CD14-positive monocyte (primary cell): ENCODE results near the gene RBM12. TPM values are rescaled to one million over a fixed set of nuclear protein-coding genes. Genes with fewer than 3 reads are reported as not detected.

Experiments used
- DNase-seq, 3 donors: peaks; one replicate each; pipeline ENCODE4 v3.0.0-alpha.2; 2011 to 2022
- H2AFZ ChIP-seq: 2 replicates; pipeline ENCODE4 v1.6.0; 2012; ENCODE audit warnings: mild to moderate bottlenecking, low read depth, low read length, inconsistent platforms; ENCODE audit not compliant: insufficient read depth, poor library complexity, severe bottlenecking
- H3K27ac ChIP-seq, 2 donors: 1 replicate in 1 of 2; 2 replicates in 1 of 2; pipeline ENCODE4 v1.5.1; 2012 to 2013; ENCODE audit warnings: low read length in 2 of 2, control low read depth in 1 of 2, inconsistent platforms in 1 of 2, low read depth in 1 of 2, mild to moderate bottlenecking in 1 of 2
- H3K27me3 ChIP-seq, 2 donors: one replicate each; pipeline versions ENCODE4 v1.6.0 to v1.6.1; 2011 to 2013; ENCODE audit warnings: low read length in 2 of 2; ENCODE audit not compliant: control insufficient read depth in 2 of 2, insufficient read depth in 2 of 2
- H3K36me3 ChIP-seq, 2 donors: replicated peaks in 1 of 2; 1 replicate in 1 of 2; 2 replicates in 1 of 2; pipeline versions ENCODE4 v1.5.1 to v1.6.1; 2012 to 2013; ENCODE audit warnings: low read length in 2 of 2, control low read depth in 1 of 2, inconsistent platforms in 1 of 2, mild to moderate bottlenecking in 1 of 2; ENCODE audit not compliant: insufficient read depth in 2 of 2, control insufficient read depth in 1 of 2
- H3K4me1 ChIP-seq, 2 donors: 1 replicate in 1 of 2; 2 replicates in 1 of 2; pipeline versions ENCODE4 v1.5.1 to v1.6.1; 2012 to 2013; ENCODE audit warnings: low read length in 2 of 2, control low read depth in 1 of 2, inconsistent platforms in 1 of 2, mild to moderate bottlenecking in 1 of 2, moderate library complexity in 1 of 2; ENCODE audit not compliant: insufficient read depth in 2 of 2, control insufficient read depth in 1 of 2
- H3K4me2 ChIP-seq: replicated peaks from 2 replicates; pipeline ENCODE3; 2012; ENCODE audit warnings: low read length, moderate library complexity, mild to moderate bottlenecking; ENCODE audit not compliant: poor library complexity, severe bottlenecking; ENCODE audit errors: extremely low read depth
- H3K4me3 ChIP-seq, 3 experiments: fragments of 200-600 bp in 1 of 3; sonication (generic) in 1 of 3; replicated peaks in 1 of 3; 1 replicate in 2 of 3; 2 replicates in 1 of 3; pipeline ENCODE4 v1.5.1; 2011 to 2013; ENCODE audit warnings: low read length in 3 of 3, mild to moderate bottlenecking in 3 of 3, control low read depth in 2 of 3, low read depth in 2 of 3, inconsistent platforms in 1 of 3, moderate library complexity in 1 of 3
- H3K79me2 ChIP-seq: 2 replicates; pipeline ENCODE4 v1.6.0; 2012; ENCODE audit warnings: mild to moderate bottlenecking, control low read depth, inconsistent platforms, low read length, moderate library complexity; ENCODE audit not compliant: insufficient read depth
- H3K9ac ChIP-seq: 2 replicates; pipeline ENCODE4 v1.6.0; 2017; ENCODE audit warnings: low read length, mild to moderate bottlenecking; ENCODE audit not compliant: insufficient read depth, poor library complexity, severe bottlenecking
- H3K9me3 ChIP-seq, 2 donors: replicated peaks in 1 of 2; 1 replicate in 1 of 2; 2 replicates in 1 of 2; pipeline versions ENCODE4 v1.5.1 to v1.6.1; 2012 to 2013; ENCODE audit warnings: low read length in 2 of 2, control low read depth in 1 of 2; ENCODE audit not compliant: control insufficient read depth in 1 of 2, insufficient read depth in 1 of 2
- H4K20me1 ChIP-seq: 2 replicates; pipeline ENCODE4 v1.6.0; 2012; ENCODE audit warnings: mild to moderate bottlenecking, low read length, control low read depth, moderate library complexity; ENCODE audit not compliant: insufficient read depth
- H3K27ac Mint-ChIP-seq, 7 donors: one replicate each; pipeline ENCODE4 v1.8.0; 2020; ENCODE audit warnings: mild to moderate bottlenecking in 7 of 7, mixed read lengths in 7 of 7, moderate library complexity in 6 of 7, inconsistent platforms in 2 of 7
- H3K27me3 Mint-ChIP-seq, 3 donors: one replicate each; pipeline ENCODE4 v1.8.0; 2021 to 2022; ENCODE audit warnings: low read depth in 3 of 3, mild to moderate bottlenecking in 3 of 3, mixed read lengths in 3 of 3, moderate library complexity in 3 of 3, inconsistent platforms in 1 of 3
- H3K36me3 Mint-ChIP-seq, 2 donors: one replicate each; pipeline ENCODE4 v1.8.0; 2020; ENCODE audit warnings: mixed read lengths in 2 of 2, inconsistent platforms in 1 of 2, mild to moderate bottlenecking in 1 of 2
- H3K4me1 Mint-ChIP-seq: one replicate; pipeline ENCODE4 v1.8.0; 2020; ENCODE audit warnings: mild to moderate bottlenecking, mixed read lengths
- H3K4me3 Mint-ChIP-seq, 2 donors: one replicate each; pipeline ENCODE4 v1.8.0; 2020; ENCODE audit warnings: mild to moderate bottlenecking in 2 of 2, mixed read lengths in 2 of 2, moderate library complexity in 1 of 2
- H3K9me3 Mint-ChIP-seq, 7 donors: one replicate each; pipeline ENCODE4 v1.8.0; 2020 to 2022; ENCODE audit warnings: mixed read lengths in 7 of 7, mild to moderate bottlenecking in 6 of 7, moderate library complexity in 6 of 7, inconsistent platforms in 2 of 7
- WGBS: methylation state at CpG from one replicate; pipeline ENCODE4 v1.1.5; 2013; ENCODE audit warnings: missing lambda C conversion rate; ENCODE audit not compliant: insufficient coverage; 5-methylcytosine and 5-hydroxymethylcytosine counted together
- intact Hi-C, 2 donors: fragments of 100-400 bp; cut with micrococcal nuclease; formaldehyde crosslinking; loops; one replicate each; pipeline versions ENCODE4 v1.15.0 to v1.15.1; 2023
- polyA plus RNA-seq, 3 donors: library from polyadenylated mRNA; depleted of rRNA in 1 of 3; unstranded in 2 of 3; stranded (reverse) in 1 of 3; fragments of 300-500 nt in 2 of 3; fragments of >200 nt in 1 of 3; fragmentation: Illumina TruSeq in 2 of 3; gene quantifications; 1 replicate in 2 of 3; 2 replicates in 1 of 3; pipeline ENCODE4 v1.2.3, GENCODE V29; 2012 to 2021
- TF ChIP-seq, protein P1 (sequence below): fragments of 200-600 bp; IDR thresholded peaks from one replicate; pipeline ENCODE4 v1.8.0; 2022; ENCODE audit warnings: antibody characterized with exemption, mild to moderate bottlenecking

The RBM12 gene
- polyA plus RNA-seq, 3 donors: 21.5 to 32.8 (median 30.4) TPM

DNA sequence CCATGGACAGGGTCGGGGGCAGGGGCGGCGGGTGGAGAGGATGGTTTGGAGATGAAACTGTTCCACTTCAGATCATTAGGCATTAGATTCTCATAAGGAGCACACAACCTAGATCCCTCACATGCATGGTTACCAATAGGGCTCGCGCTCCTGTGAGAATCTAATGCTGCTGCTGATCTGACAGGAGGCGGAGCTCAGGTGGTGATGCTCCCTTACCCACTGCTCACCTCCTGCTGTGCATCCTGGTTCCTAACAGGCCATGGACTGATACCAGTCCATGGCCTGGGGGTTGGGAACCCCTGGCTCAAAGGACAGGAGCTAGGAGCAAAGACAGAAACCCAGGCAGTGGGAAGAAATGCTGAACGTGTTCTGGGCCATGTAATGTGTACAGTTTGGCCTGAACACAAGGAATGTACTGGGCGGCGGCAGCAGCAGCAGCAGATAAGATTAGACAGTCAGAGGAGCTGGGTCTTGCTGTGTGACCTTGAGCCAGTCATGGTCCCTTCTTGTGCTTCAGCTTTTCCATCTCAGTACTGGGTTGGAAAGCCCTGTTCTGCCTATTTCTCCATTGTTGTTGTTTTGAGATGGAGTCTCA lies 53.8 kb downstream of the RBM12 start:
- TF ChIP-seq, protein P1, sequence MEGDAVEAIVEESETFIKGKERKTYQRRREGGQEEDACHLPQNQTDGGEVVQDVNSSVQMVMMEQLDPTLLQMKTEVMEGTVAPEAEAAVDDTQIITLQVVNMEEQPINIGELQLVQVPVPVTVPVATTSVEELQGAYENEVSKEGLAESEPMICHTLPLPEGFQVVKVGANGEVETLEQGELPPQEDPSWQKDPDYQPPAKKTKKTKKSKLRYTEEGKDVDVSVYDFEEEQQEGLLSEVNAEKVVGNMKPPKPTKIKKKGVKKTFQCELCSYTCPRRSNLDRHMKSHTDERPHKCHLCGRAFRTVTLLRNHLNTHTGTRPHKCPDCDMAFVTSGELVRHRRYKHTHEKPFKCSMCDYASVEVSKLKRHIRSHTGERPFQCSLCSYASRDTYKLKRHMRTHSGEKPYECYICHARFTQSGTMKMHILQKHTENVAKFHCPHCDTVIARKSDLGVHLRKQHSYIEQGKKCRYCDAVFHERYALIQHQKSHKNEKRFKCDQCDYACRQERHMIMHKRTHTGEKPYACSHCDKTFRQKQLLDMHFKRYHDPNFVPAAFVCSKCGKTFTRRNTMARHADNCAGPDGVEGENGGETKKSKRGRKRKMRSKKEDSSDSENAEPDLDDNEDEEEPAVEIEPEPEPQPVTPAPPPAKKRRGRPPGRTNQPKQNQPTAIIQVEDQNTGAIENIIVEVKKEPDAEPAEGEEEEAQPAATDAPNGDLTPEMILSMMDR: no peak
- H3K4me3 ChIP-seq: no peak overlapping the region
- Mint-ChIP-seq H3K27ac (peak overlapping the region in 1 of 7 donors; percentile 30), H3K4me3 (no peak overlapping the region), H3K27me3 (peaks cover 2 to 10% (median 6%) of the 10 kb centered on the region in 3 donors), H3K9me3 (no peaks in the 10 kb centered on the region), H3K36me3 (no peaks in the 10 kb centered on the region), H3K4me1 (peaks cover 13% of the 10 kb centered on the region)
- no peaks in the 10 kb centered on the region for H4K20me1 ChIP-seq
- no peak overlapping the region for H3K9ac ChIP-seq
- no peaks in the 10 kb centered on the region for H3K27me3 ChIP-seq
- no peak for DNase-seq
- 98% methylated on average over 6 of the region's 9 CpGs for WGBS
- intact Hi-C loops: loop anchor here (10.0 kb wide), 2 partner anchors 54 to 156 kb away; partner anchors contain the start of genes CEP250 (in 1 of the 2), CPNE1 (in 1 of the 2) and RBM12 (in 1 of the 2)
- H3K36me3 ChIP-seq: no peaks in the 10 kb centered on the region
- peaks cover 4 to 8% of the 10 kb centered on the region in 2 donors for H3K4me1 ChIP-seq
- no peak overlapping the region for H3K27ac ChIP-seq
- H3K79me2 ChIP-seq: no peaks in the 10 kb centered on the region
- H2AFZ ChIP-seq: no peak overlapping the region
- no peaks in the 10 kb centered on the region for H3K9me3 ChIP-seq
- H3K4me2 ChIP-seq: no peak overlapping the region

DNA sequence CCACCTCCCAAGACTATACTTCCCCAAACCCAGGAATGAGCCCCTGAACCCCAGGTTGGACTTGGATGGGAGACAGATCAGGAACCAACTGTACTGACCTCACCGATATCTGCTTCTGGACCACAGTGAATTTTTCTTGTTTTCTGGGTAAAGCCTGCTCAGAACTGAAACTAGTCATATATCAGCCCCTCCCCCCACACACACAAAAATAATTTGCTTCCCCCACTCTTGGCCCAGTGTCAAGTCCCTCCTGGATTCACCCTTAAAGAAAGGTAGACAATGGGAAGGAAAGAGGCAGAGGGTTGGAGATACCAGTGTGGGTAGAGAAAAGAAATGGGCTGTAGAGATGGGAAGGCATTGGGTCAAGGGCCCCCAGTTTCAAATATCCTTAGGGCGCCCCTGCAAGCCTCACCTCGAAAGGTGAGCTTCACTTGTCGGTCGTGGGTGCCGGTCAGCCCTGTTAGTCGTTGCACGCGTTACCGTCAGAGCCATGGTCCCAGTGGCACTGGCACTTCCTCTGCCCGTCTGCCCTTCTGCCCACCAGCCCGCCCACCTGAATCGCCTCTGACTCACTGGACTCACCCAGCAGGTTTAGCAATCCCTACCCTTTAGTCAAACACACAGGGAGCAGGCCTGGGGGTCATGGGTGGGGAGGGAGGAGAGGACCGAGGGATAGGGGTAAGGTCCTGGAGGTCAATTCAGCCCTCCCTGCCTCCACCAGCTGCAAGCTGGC lies 57.5 kb downstream of the RBM12 start:
- Histone ChIP-seq H3K4me3 (no peak overlapping the region), H4K20me1 (no peaks in the 10 kb centered on the region), H3K27ac (no peak overlapping the region), H2AFZ (no peak overlapping the region), H3K9me3 (no peaks in the 10 kb centered on the region), H3K4me2 (no peak overlapping the region), H3K79me2 (no peaks in the 10 kb centered on the region), H3K27me3 (peaks cover 0 to 5% of the 10 kb centered on the region in 2 donors), H3K9ac (no peak overlapping the region), H3K36me3 (no peaks in the 10 kb centered on the region), H3K4me1 (peaks cover under 1% of the 10 kb centered on the region in 2 donors)
- Mint-ChIP-seq H3K36me3 (no peaks in the 10 kb centered on the region), H3K9me3 (peaks cover 0 to 2% (median 0%) of the 10 kb centered on the region in 7 donors), H3K4me1 (peaks cover 4% of the 10 kb centered on the region), H3K4me3 (peak overlapping the region in 1 of 2 donors; percentile 1), H3K27ac (no peak overlapping the region), H3K27me3 (peaks cover 10 to 18% (median 11%) of the 10 kb centered on the region in 3 donors)
- TF ChIP-seq, protein P1: no peak
- DNase-seq: no peak
- intact Hi-C loops: no loop called here
- WGBS: 88% methylated on average over 10 of the region's 14 CpGs
